ENCODE data around the gene ZBTB7C. TPM values are rescaled to one million over a fixed set of nuclear protein-coding genes. Genes with fewer than 3 reads are reported as not detected.

The ZBTB7C gene
- polyA plus RNA-seq, 1 of the 3 experiments (the other 2 are of a cell fraction) = 0.05 TPM

- no peak for TF ChIP-seq IRF3 (IDR thresholded peaks at IDR 0.05; ENCODE audit: low read depth, low read length)
- no peak for TF ChIP-seq EZH2phosphoT487 (IDR thresholded peaks at IDR 0.05; ENCODE audit: borderline replicate concordance, low read depth)
- no peak for TF ChIP-seq ZBTB33 (IDR thresholded peaks at IDR 0.05; ENCODE audit: borderline replicate concordance, low read depth)
- TF ChIP-seq GATA2 (CRISPR knock-in tag; IDR thresholded peaks at IDR 0.05) = no peak
- TF ChIP-seq RAD21 (IDR thresholded peaks at IDR 0.05; ENCODE audit: low read length) = no peak
- TF ChIP-seq NFIC (IDR thresholded peaks at IDR 0.05; ENCODE audit: borderline replicate concordance) = no peak
- CTCF ChIA-PET = interaction anchor here (1.0 to 20.7 kb wide), 17 partner anchors 9 to 438 kb away, joined by 3 to 333 read pairs (median 8); no protein-coding TSS in a partner anchor
Observed at GRCh38 chr18:48029296-48029986, 379.7 kb downstream of the ZBTB7C start.

GRCh38 chr18:48028696-48029095 lies 380.5 kb downstream of the ZBTB7C start:
- H3K4me1 ChIP-seq (ENCODE audit: control insufficient read depth in 1 of 2, insufficient read depth in 2 of 2, low read depth in 1 of 2, low read length in 1 of 2) = peaks cover 2 to 45% of the 10 kb centered on the region in 2 experiments; a peak in 2 of 4 replicates
- 80% methylated on average over 4 of the region's 4 CpGs for WGBS (ENCODE audit: low lambda C conversion rate)
- H3K27ac ChIP-seq (ENCODE audit: low read depth in 2 of 2, low read length in 1 of 2) = no peak overlapping the region; a peak in 1 of 4 replicates
- H2AFZ ChIP-seq (ENCODE audit: low read depth) = no peak overlapping the region
- ChIA-PET CTCF (interaction anchor here (0.7 to 20.7 kb wide), 12 partner anchors 10 to 639 kb away, joined by 3 to 333 read pairs (median 4); no protein-coding TSS in a partner anchor), POLR2A (interaction anchor here (0.6 kb wide), 1 partner anchor 392 kb away, joined by 6 read pairs; no protein-coding TSS in a partner anchor)
- H3K79me2 ChIP-seq (ENCODE audit: insufficient read depth) = no peaks in the 10 kb centered on the region
- H3F3A ChIP-seq (replicated peaks; ENCODE audit: insufficient read depth) = peaks cover 3% of the 10 kb centered on the region
- H3K9ac ChIP-seq = no peak overlapping the region
- H3K27me3 ChIP-seq (ENCODE audit: insufficient read depth) = no peaks in the 10 kb centered on the region
- H4K20me1 ChIP-seq (ENCODE audit: insufficient read depth) = no peaks in the 10 kb centered on the region
- no peaks in the 10 kb centered on the region for H3K9me3 ChIP-seq
- H3K9me2 ChIP-seq = no peaks in the 10 kb centered on the region
- H3K36me3 ChIP-seq (replicated peaks in 1 of 2; ENCODE audit: control insufficient read depth in 1 of 2, insufficient read depth in 2 of 2, low read length in 1 of 2) = no peaks in the 10 kb centered on the region
- no peak overlapping the region for H3K4me2 ChIP-seq
- no peak overlapping the region for H3K4me3 ChIP-seq (ENCODE audit: low read depth in 2 of 2, low read length in 1 of 2)
- no peak for DNase-seq
- TF ChIP-seq RAD21 (IDR thresholded peaks at IDR 0.05; ENCODE audit: low read length) (no peak), RFX5 (IDR thresholded peaks at IDR 0.05; ENCODE audit: low read length) (no peak), NRF1 (IDR thresholded peaks at IDR 0.05; ENCODE audit: low read depth, low read length) (no peak), FOXM1 (IDR thresholded peaks at IDR 0.05; ENCODE audit: low read depth) (no peak), IRF3 (IDR thresholded peaks at IDR 0.05; ENCODE audit: low read depth, low read length) (no peak), JUND (IDR thresholded peaks at IDR 0.05) (no peak), PBX3 (IDR thresholded peaks at IDR 0.05) (no peak), MEF2A (IDR thresholded peaks at IDR 0.05; ENCODE audit: borderline replicate concordance, low read depth) (no peak), USF1 (IDR thresholded peaks at IDR 0.05; ENCODE audit: borderline replicate concordance, low read depth) (no peak), GABPA (IDR thresholded peaks at IDR 0.05; ENCODE audit: low read depth) (no peak), YY1 (IDR thresholded peaks at IDR 0.05; ENCODE audit: low read depth) (no peak), REST (IDR thresholded peaks at IDR 0.05; ENCODE audit: low read depth, low read length) (no peak)

More at GRCh38 chr18:48029296-48029986, 379.7 kb downstream of the ZBTB7C start:
- DNase-seq = no peak
- Histone ChIP-seq H3K4me1 (ENCODE audit: control insufficient read depth in 1 of 2, insufficient read depth in 2 of 2, low read depth in 1 of 2, low read length in 1 of 2) (peaks cover 0 to 45% of the 10 kb centered on the region in 2 experiments; a peak in 1 of 4 replicates), H3K79me2 (ENCODE audit: insufficient read depth) (no peaks in the 10 kb centered on the region), H3K4me2 (no peak overlapping the region), H3K9me3 (no peaks in the 10 kb centered on the region), H3K4me3 (ENCODE audit: low read depth in 2 of 2, low read length in 1 of 2) (no peak overlapping the region), H2AFZ (ENCODE audit: low read depth) (no peak overlapping the region), H3K27ac (ENCODE audit: low read depth in 2 of 2, low read length in 1 of 2) (no peak overlapping the region), H3K9ac (no peak overlapping the region), H4K20me1 (ENCODE audit: insufficient read depth) (no peaks in the 10 kb centered on the region), H3K36me3 (replicated peaks in 1 of 2; ENCODE audit: control insufficient read depth in 1 of 2, insufficient read depth in 2 of 2, low read length in 1 of 2) (no peaks in the 10 kb centered on the region), H3K27me3 (ENCODE audit: insufficient read depth) (no peaks in the 10 kb centered on the region), H3K9me2 (no peaks in the 10 kb centered on the region), H3F3A (replicated peaks; ENCODE audit: insufficient read depth) (no peaks in the 10 kb centered on the region)
- POLR2A ChIA-PET = interaction anchor here (1.1 kb wide), 1 partner anchor 99 kb away, joined by 3 read pairs; the partner anchor contains the start of gene SMAD2
- 93% methylated on average over 38 of the region's 62 CpGs for WGBS (ENCODE audit: low lambda C conversion rate)

All from SK-N-SH (cell line).